H1 (cell line): ENCODE measurements around the gene COL4A2.

Experiments used
- ASH2L ChIP-seq: fragments of 200-600, 300-600 bp; sonication (generic); IDR thresholded peaks from one replicate; pipeline ENCODE4 v1.7.1; 2017; ENCODE audit warnings: low read length
- ATF2 ChIP-seq: IDR thresholded peaks from 2 replicates; pipeline ENCODE4 v1.6.1; 2012; ENCODE audit warnings: low read length, inconsistent platforms
- ATF3 ChIP-seq: IDR thresholded peaks from 2 replicates; pipeline ENCODE4 v1.6.1; 2011; ENCODE audit warnings: low read depth, mild to moderate bottlenecking, low read length; ENCODE audit not compliant: insufficient read depth
- CREB1 ChIP-seq: IDR thresholded peaks from 2 replicates; pipeline ENCODE4 v1.6.1; 2012; ENCODE audit warnings: inconsistent platforms
- CTCF ChIP-seq, 3 experiments: IDR thresholded peaks; 1 replicate in 2 of 3; 2 replicates in 1 of 3; pipeline versions ENCODE4 v1.5.1 to v1.6.1; 2011; ENCODE audit warnings: low read length in 3 of 3, mild to moderate bottlenecking in 3 of 3, inconsistent platforms in 2 of 3, low read depth in 1 of 3, moderate library complexity in 1 of 3; ENCODE audit not compliant: insufficient read depth in 1 of 3; ENCODE audit errors: control extremely low read depth in 1 of 3
- EZH2 ChIP-seq: fragments of 200-600 bp; sonication (generic); IDR thresholded peaks from 2 replicates; pipeline ENCODE4 v1.7.1; 2012; ENCODE audit warnings: low read depth, mild to moderate bottlenecking, moderate library complexity, low read length, inconsistent platforms; ENCODE audit not compliant: severe bottlenecking
- FOSL1 ChIP-seq: IDR thresholded peaks from 2 replicates; pipeline ENCODE4 v1.6.1; 2011; ENCODE audit warnings: mild to moderate bottlenecking, low read depth, low read length, moderate library complexity; ENCODE audit not compliant: insufficient read depth
- KDM1A ChIP-seq: fragments of 200-600, 300-600 bp; sonication (generic); IDR thresholded peaks from 2 replicates; pipeline ENCODE4 v1.7.1; 2016; ENCODE audit warnings: mild to moderate bottlenecking, low read length, borderline replicate concordance
- MAFK ChIP-seq: IDR thresholded peaks from 2 replicates; pipeline ENCODE4 v1.6.1; 2012; ENCODE audit warnings: low read depth, mild to moderate bottlenecking, improper control_type of control experiment, low read length
- POLR2A ChIP-seq, 2 experiments: IDR thresholded peaks; 1 replicate in 1 of 2; 2 replicates in 1 of 2; pipeline ENCODE4 v1.6.1; 2011; ENCODE audit warnings: low read depth in 2 of 2, low read length in 2 of 2, mild to moderate bottlenecking in 2 of 2; ENCODE audit errors: control extremely low read depth in 1 of 2
- POLR2AphosphoS5 ChIP-seq: IDR thresholded peaks from 2 replicates; pipeline ENCODE4 v1.6.1; 2011; ENCODE audit warnings: low read depth, low read length
- RAD21 ChIP-seq, 2 experiments: IDR thresholded peaks in 1 of 2; conservative IDR thresholded peaks in 1 of 2; 2 replicates each; pipeline ENCODE4 v1.6.1; 2011; ENCODE audit warnings: low read depth in 2 of 2, low read length in 2 of 2, improper control_type of control experiment in 1 of 2, inconsistent platforms in 1 of 2, mild to moderate bottlenecking in 1 of 2, moderate library complexity in 1 of 2
- TCF12 ChIP-seq: IDR thresholded peaks from 2 replicates; pipeline ENCODE4 v1.6.1; 2011; ENCODE audit warnings: low read depth, mild to moderate bottlenecking, low read length

GRCh38 chr13:110559986-110560385, 252.9 kb downstream of the COL4A2 start:
- TF ChIP-seq CREB1 (no peak), CTCF (IDR thresholded peaks at IDR 0.05; ENCODE audit: control extremely low read depth in 1 of 3, insufficient read depth in 1 of 3, low read depth in 1 of 3, low read length in 3 of 3) (no peak), POLR2A (IDR thresholded peaks at IDR 0.05; ENCODE audit: control extremely low read depth in 1 of 2, low read depth in 2 of 2, low read length in 2 of 2) (no peak), FOSL1 (no peak), ATF3 (no peak), RAD21 (IDR thresholded peaks at IDR 0.05 in 1 of 2, conservative IDR thresholded peaks at IDR 0.05 in 1 of 2; ENCODE audit: low read depth in 2 of 2, low read length in 2 of 2) (no peak), EZH2 (no peak), ATF2 (no peak), KDM1A (no peak), POLR2AphosphoS5 (no peak), MAFK (no peak), TCF12 (no peak), ASH2L (no peak)
